ENCODE data around the gene RFK. TPM values are rescaled to one million over a fixed set of nuclear protein-coding genes. Genes with fewer than 3 reads are reported as not detected.

RFK gene
- total RNA-seq, 1 donor from 2014 or later, result 30.6 TPM

DNA sequence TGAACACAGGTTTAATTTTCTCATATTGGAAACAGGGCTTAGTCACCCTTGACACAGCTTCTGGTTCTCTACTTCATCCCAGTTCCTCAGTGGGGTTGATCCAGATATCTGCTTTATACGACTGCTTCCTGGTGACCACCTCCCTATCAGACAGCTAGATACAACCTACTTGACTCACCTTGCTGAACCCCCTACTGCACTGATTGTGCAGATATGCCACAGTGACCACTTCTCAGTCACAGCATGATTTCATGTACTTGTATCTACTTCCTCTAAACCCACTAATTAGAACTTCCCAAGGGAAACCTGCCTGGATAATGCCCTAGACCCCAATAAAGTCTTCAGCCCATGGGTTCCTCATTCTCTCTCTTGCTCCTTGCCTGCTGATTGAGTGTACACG is 18.4 kb upstream of the RFK start:
- no peak for DNase-seq (ENCODE audit: low spot score)

DNA sequence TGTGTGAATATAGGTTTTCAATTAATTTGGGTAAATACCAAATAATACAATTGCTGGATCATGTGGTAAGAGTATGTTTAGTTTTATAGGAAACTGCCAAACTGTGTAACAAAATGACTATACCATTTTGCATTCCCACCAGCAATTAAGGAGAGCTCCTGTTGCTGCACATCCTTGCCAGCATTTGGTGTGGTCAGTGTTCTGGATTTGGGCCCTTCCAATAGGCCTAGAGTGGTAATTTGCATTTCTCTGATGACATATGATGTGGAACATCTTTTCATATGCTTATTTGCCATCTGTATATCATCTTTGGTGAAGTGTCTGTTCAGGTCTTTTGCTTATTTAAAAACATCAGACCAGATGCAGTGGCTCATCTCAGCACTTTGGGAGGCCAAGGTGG is 11.6 kb upstream of the RFK start:
- DNase-seq (ENCODE audit: low spot score), result no peak

DNA sequence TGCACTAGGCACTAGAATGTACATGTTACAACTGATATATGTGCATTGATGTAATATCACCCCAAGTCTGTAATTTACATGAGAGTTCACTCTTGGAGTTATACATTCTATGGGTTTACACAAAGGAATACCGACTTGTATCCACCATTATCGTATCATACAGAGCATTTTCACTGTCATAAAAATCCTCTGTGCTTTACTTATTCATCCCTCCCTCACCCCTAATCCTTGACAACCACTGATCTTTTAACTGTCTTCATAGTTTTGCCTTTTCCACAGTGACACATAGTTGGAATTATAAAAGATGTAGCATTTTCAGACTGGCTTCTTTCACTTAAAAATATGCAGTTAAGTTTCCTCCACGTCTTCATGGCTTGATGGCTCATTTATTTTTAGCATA is 11.1 kb upstream of the RFK start:
- DNase-seq (ENCODE audit: low spot score), result no peak

DNA sequence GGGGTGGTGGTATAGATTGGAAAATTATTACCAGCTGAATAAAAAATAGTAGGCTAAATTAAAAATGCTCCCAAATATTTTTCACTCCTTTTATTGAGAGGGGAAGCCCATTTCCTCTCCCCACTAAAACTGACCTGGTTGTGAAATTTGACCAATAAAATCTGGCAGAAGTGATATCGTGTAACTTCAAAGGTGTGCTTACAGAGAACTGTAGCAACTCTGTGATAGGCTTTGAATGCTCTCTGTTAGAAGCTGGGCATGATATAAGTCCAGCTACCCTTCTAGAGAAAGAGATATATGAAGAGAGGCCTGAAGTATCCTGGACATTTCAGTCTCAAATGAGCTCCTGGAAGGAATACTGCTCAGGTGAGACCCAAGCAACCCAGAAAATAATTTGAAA is 10.2 kb upstream of the RFK start:
- DNase-seq (ENCODE audit: low spot score), result no peak

DNA sequence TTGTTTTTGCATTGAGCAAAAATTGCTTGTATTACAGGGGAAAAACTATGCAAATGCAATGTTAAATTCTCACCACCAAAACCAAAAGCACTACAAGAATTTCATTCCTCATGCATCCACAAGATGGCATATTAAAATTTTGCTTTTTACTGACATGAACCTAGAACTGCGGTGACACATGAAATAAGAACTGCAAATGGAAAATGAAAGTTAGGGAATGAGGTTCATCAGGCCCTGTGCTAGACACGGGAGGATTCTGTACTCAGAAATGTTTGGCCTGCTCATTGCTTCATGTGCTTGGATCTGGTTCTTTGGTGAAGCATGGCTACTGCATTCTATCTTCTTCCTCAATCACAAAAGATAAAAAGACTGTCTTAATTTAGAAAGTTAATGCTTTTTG is 9.1 kb upstream of the RFK start:
- DNase-seq (ENCODE audit: low spot score), result no peak

DNA sequence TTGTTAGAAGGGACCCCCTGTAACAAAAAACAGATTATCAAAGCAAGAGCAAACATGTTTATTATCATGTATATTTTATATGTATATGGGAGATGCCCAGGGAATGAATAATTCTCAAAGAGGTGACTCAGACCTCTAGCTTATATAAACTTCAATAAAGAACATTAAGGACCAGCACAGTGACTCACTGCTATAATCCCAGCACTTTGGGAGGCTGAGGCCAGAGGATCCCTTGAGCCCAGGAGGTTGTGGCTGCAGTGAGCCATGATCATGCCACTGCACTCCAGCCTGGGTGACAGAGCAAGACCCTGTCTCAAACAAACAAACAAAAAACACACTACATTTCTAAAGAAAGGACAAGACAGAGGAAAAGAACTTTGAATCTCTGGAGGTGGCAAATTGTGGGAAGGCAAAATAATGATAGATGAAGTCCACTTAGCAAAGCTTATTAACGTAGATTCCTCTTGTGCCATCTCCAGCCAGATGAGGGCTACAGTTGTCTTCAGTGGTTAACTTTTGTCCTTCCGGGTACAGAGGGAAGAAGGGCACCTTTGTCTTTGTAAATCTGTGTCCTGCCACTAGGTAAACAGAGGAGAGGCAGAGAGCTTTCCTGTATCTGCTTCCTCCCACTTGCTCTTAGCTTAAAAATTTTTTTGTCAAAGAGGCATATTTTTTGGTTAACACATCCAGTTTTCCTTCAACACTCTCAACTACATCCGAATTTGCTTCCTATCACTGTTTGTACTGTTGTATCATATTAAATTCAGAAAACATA is 7.5 kb upstream of the RFK start:
- no peak for DNase-seq (ENCODE audit: low spot score)

DNA sequence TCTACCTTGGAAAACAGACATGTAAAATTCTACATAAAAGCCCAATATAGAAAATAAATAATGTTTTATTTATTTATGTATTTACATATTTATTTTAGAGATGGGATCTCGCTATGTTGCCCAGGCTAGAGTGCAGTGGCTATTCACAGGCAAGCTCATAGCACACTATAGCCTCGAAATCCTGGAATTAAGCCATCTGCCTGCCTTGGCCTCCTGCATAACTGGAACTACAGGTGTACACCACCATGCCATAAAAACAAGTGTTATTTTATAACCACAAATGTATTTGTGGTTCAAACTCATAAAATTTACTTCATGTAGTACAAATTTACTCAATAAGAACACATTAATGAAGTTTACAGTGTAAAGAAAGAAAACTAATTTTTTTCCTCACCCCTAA is 7.0 kb upstream of the RFK start:
- no peak for DNase-seq (ENCODE audit: low spot score)

DNA sequence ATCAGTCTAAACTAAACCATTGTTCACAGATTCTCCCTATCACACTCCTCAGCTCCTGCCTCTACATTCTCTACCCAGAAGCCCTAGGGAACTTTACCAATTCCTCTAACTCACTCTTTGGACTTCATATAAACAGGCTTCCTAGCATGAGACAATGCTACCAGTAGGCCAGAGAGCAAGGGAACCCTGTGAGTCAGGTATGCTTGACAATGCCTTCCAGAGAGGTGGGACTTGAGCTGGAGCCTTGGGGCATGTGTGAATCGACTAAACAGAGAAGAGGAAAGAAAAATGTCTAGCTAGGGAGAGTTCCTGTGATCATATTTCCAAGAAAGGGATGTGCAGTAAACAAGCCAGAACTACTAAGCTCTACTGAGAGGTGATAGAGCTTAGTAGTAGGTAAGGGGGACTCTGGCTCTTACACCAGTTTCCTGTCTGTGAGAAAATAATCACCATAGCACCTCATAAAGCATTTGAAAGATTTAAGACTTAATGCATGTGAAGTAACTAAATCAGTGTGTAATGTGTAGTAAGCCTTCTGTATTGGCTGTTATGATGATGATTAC is 6.4 kb upstream of the RFK start:
- no peak for DNase-seq (ENCODE audit: low spot score)

DNA sequence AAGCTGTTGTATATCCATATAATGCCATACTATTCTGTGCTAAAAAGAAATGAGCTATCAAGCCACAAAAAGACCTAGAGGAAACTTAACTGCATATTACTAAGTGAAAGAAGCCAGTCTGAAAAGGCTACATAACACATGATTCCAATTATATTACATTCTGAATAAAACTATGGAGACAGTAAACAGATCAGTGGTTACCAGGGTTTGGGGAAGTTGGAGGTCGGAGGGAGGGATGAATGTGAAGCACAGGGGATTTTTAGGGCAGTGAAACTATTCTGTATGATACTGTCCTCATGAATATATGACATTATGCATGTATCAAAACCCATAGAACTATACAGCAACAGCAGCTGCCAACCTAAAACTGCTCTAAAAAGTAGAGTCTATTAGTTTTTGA is 5.6 kb upstream of the RFK start:
- no peak for DNase-seq (ENCODE audit: low spot score)

DNA sequence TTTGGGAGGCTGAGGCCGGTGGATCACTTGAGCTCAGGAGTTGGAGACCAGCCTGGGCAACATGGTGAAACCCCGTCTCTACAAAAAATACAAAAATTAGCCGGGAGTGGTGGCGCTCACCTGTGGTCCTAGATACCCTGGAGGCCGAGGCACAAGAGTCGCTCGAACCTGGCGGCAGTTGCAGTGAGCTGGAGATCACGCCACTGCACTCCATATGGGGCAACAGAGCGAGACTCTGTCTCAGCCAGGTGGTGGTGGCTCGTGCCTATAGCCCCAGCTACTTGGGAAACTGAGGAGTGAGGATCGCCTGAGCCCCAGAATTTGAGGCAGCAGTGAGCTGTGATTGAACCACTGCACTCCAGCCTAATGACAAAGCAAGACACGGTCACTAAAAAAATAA is 2.4 kb upstream of the RFK start:
- no peak for DNase-seq (ENCODE audit: low spot score)

DNA sequence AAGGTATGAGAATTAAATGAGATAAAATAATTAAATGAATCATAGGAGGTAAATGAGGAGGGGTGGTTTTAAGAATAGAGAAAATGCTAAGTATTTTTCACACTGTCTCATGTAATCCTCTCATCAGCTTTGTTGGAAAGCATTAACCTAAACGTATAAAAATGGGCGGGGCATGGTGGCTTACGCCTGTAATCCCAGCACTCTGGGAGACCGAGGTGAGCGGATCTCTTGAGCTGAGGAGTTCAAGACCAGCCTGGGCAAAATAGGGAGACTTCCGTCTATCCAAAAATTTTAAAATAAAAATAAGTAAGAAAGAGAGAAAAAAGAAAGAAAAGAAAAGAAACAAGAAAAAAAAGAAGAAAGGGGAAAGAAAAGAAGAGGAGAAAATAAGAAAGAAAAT is 1.9 kb upstream of the RFK start:
- DNase-seq (ENCODE audit: low spot score), result no peak

DNA sequence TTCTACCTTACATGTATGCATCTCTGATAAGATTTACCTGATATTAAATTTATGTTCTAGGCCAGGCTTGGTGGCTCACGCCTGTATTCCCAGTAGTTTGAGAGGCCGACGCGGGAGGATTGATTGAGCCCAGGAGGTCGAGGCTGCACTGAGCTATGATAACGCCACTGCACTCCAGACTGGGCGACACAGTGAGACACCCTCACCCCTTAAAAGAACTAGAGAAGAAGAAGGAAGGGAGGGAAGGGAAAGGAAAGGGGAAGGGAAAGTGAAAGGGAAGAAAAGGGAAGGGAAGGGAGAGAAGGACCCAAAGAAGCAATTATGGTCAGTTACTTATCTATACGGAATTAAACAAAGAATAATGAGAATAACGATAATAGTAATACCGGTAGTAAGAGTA is 1.2 kb upstream of the RFK start:
- DNase-seq (ENCODE audit: low spot score), result no peak

DNA sequence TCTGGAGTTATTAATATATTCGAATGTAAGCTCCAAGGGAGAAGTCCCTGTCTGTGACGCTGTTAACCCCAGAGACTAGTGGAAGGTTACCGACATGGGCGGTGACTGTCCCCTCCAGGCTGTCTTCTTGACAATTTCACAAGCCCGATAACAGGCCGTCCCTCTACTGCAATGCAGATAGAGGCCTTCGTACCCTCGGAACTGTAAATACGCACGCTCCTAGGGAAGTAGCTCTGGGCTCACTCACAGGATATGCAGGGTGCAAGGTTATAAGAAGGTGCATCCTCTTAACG is 680 bp upstream of the RFK start:
- peak; percentile 52 for DNase-seq (ENCODE audit: low spot score)

DNA sequence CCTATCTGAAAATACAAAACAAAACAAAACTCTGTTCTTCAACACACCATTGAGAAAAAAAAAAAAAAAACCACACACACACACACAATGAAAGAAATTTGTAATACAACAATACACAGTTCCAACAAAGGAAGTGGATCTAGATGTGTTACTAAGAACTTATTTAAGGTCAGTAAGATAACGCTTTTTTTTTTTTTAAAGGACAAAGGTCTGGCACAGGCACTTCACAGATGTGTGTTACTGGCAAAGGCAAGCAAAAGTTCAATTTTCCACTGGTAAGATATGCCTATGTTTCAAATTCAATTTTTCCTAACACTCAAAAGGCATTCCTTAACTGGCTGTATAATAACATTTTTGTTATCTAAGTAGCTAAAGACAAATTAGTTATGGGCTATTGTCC is 3.6 kb downstream of the RFK start:
- no peak for DNase-seq (ENCODE audit: low spot score)

DNA sequence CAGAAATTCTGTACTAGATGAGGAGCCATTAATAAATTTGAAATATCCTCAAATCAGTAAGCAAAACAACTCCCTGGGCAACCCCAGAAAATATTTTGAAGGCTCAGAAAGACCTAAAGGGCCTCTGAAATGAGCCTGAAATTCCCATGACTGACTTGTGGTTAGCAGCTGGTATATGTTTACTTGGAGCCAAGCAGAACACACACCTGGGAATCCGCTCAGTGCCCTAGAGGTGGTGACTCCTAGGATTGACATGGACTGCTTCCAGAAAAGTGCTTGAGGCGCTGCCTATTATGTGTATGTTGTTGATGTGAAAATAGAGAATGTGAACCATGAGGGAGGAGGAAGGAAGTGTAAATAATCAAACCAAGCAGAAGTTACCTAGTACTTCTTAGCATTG is 14.7 kb downstream of the RFK start:
- no peak for DNase-seq (ENCODE audit: low spot score)

DNA sequence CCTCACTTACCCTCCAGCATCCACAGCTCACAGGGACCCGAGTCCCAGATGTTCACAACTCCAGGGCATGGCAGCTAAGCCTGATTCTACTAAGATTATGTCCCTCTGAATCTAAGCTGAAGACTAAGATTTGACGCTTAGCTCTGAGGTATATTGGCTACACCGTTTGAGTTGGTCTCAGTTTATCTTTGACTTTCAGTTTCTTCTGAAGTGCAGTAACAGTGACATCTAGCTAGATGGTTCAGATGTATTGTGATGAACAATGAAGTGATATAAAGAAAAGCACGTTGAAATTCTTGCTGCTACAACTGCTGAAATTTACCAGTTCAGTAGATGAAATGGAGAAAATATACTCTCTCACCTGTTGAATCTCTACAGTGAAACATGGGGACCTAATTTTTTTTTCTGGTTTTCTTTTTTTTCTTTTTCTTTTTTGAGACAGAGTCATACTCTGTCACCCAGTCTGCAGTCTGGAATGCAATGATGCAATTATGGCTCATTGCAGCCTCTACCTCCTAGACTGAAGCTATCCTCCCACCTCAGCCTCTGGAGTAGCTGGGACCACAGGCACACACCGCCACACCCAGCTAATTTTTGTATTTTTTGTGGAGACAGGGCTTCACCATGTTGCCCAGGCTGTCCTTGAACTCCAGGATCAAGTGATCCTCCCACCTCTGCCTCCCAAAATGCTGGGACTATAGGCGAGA is 15.7 kb downstream of the RFK start:
- no peak for DNase-seq (ENCODE audit: low spot score)

DNA sequence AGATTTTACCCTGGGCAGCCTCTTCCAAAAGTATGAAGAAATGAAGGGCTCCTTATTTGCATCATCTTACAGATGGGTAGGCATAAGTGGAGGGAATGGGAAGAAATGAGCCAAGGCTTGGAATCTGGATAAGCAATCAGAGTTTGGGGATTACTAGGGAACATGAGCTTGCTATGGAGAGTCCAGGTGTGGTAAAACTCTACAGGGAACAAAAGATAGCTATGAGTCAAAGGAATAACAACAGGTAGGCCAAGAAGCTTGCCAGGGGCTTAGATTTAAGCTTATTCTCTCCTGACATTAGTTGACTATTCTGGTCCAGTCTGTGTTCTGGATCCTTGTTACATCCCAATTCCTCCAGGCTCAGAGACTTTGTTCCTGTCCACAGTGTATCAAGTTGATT is 16.4 kb downstream of the RFK start:
- no peak for DNase-seq (ENCODE audit: low spot score)

DNA sequence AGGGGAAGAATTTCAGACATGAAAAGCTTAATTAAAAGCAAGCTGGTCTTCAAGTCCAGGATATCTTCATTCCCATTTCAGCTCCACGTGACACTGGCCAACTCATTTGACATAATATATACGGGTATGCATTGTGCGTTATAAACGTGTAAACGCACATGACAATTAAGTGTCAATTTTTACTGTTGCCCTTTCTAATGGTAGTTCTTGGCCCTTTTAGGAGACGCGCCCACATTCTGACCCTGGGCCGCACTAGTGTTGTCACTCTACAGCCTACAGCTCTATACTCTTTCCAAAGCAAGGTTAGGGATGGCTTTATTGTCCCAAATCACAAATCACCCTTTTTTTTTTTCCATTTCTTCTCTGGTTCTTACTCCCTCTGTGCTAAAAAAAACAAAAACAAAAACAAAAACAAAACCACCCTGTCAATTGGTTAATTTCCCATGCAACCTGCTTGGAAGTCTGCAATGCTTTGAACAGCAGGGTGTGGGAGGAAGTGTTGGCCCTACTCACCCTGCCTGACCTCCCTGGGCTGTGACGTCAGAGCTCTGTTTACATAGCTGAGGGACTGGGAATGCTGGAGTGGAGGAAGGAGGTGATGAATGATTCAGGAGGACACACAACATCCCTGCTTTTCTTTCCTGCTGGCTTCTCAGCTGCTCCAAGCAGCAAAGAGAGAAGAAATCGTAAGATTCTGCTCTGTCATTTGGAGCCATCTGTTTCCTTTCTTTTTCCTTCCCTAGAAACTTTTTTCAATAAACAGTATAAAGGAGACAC is 19.3 kb downstream of the RFK start:
- DNase-seq (ENCODE audit: low spot score), result peak; percentile 93

DNA sequence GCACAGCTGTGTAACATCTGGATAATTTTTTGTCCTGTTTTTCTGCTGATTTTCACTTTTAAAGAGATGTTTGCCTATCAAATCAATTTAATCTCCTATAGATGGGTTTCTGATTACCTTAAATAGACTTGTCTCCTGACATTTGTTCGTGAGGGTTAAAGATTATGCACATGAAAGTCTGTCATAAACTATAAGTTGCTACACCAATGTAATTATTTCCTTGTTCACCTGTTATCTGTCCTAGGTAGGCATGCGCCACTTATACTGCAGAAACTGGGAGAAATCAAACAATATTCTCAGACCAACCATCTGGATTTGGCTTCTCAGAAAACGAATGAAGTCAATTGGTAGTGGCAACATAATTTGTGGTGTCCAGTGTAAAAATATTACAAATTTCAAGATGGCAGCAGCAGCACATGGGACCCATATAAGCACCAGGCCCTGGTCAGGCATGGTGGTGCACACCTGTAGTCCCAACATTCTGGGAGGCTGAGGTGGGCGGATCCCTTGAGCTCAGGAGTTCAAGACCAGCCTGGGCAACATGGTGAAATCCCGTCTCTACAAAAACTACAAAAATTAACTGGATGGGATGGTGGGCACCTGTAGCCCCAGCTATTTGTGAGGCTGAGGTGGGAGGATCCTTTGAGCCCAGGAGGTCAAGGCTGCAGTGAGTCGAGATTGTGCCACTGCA is 20.3 kb downstream of the RFK start:
- DNase-seq (ENCODE audit: low spot score), result no peak

DNA sequence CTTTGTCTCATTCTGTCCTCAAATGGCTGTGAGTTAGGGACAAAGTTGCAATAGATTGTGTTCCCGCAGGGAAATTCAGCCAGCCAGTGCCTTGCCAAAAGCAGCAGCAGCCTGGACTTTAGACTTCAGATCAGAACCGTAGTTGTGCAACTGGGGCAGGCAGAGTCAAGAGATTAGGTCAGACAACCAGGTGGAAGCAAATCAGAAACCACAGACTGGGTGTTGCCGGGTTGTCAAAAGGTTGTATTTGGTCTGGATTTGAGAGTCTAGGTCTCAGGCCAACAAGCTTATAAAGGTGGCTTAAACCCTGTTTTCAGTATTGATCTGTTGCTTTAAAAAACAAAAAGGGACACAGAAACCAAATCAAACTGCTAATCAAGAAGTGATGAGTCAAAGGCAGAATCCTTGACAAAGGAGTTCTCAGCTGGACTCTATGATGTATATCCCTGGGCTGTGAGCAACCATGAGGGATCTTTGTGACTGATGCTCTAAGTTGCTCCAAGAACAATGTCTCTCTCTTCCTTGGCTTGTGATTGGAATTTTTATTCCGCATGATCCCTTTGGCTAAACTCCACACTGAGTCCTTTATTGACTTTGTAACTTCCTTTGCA is 20.9 kb downstream of the RFK start:
- DNase-seq (ENCODE audit: low spot score), result peak; percentile 85

DNA sequence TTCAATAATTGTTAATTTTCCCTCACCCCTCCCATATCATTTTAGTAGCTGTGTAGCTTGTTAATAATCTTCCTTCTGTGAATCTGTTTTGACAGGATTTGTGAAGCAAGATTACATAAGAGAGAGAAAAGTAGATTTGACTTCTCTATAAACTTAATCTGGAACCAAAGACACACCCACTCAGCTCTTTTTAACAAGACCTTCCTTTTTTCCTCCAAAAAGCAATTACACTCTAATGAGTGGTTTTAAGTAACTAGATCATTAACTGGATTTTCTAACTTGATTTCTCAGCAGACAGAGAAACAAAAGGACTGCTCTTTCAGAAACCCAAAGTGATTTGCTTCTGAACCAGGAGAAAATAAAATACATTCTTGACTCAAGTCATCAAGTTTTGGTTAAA is 21.9 kb downstream of the RFK start:
- no peak for DNase-seq (ENCODE audit: low spot score)

DNA sequence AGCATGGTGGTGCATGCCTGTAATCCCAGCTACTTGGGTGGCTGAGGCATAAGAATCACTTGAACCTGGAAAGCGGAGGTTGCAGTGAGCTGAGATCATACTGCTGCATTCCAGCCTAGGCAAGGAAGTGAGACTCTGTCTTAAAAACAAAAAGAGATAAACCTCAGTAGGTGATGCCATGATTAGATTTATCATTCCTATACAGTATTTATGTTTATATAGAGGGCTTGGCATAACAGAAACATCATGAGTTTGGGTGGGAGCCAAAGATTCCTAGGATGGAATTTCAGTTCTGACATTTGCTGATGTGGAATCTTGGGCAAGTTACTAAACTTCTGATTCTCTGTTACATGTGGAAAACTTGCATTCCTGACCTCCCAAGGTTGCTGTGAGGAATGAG is 22.3 kb downstream of the RFK start:
- no peak for DNase-seq (ENCODE audit: low spot score)
